ENCODE measurements around the gene CLDN6.

Gene CLDN6

GRCh38 chr16:3017794-3018506, at the start of gene CLDN6:
TSS of gene CLDN6 (minus strand) at chr16:3018183. CDS start at chr16:3016021, 2,162 bp downstream.
- no peak for DNase-seq (ENCODE audit: extremely low read depth, low read depth)
- TF ChIP-seq, protein P1, sequence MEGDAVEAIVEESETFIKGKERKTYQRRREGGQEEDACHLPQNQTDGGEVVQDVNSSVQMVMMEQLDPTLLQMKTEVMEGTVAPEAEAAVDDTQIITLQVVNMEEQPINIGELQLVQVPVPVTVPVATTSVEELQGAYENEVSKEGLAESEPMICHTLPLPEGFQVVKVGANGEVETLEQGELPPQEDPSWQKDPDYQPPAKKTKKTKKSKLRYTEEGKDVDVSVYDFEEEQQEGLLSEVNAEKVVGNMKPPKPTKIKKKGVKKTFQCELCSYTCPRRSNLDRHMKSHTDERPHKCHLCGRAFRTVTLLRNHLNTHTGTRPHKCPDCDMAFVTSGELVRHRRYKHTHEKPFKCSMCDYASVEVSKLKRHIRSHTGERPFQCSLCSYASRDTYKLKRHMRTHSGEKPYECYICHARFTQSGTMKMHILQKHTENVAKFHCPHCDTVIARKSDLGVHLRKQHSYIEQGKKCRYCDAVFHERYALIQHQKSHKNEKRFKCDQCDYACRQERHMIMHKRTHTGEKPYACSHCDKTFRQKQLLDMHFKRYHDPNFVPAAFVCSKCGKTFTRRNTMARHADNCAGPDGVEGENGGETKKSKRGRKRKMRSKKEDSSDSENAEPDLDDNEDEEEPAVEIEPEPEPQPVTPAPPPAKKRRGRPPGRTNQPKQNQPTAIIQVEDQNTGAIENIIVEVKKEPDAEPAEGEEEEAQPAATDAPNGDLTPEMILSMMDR (IDR thresholded peaks at IDR 0.05; ENCODE audit: low read depth, low read length, missing control alignments): peak; percentile 22
- H3K4me3 ChIP-seq (replicated peaks; ENCODE audit: low read depth, low read length): no peak within 1 kb of the TSS

DNA sequence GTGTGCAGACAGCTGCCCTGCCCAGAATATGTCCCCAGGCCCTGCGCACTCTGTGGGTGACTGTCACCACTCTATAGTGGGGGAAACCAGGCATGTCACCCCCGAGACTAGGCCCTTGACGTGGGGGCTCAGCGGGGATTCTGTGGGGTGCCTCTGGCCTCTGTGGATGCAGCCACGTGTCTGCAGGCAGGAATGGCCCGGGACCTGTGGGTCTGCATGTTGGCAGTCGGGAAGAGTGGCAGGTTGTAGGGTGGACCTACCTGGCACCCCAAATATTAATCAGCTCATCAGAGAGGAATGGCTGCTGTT, 48.4 kb upstream of the CLDN6 start:
- TF ChIP-seq, protein P1 (IDR thresholded peaks at IDR 0.05; ENCODE audit: low read depth, low read length, missing control alignments): no peak
- H3K4me3 ChIP-seq (replicated peaks; ENCODE audit: low read depth, low read length): peak overlapping the region; percentile 30; the same call in 1 of the 2 replicates

GRCh38 chr16:3065742-3066439, 47.9 kb upstream of the CLDN6 start:
- peak overlapping the region; percentile 30 for H3K4me3 ChIP-seq (replicated peaks; ENCODE audit: low read depth, low read length)
- TF ChIP-seq, protein P1 (IDR thresholded peaks at IDR 0.05; ENCODE audit: low read depth, low read length, missing control alignments): no peak
- DNase-seq (ENCODE audit: extremely low read depth, low read depth): no peak

More for the DNA sequence above, 48.4 kb upstream of the CLDN6 start:
- DNase-seq (ENCODE audit: extremely low read depth, low read depth): no peak

DNA sequence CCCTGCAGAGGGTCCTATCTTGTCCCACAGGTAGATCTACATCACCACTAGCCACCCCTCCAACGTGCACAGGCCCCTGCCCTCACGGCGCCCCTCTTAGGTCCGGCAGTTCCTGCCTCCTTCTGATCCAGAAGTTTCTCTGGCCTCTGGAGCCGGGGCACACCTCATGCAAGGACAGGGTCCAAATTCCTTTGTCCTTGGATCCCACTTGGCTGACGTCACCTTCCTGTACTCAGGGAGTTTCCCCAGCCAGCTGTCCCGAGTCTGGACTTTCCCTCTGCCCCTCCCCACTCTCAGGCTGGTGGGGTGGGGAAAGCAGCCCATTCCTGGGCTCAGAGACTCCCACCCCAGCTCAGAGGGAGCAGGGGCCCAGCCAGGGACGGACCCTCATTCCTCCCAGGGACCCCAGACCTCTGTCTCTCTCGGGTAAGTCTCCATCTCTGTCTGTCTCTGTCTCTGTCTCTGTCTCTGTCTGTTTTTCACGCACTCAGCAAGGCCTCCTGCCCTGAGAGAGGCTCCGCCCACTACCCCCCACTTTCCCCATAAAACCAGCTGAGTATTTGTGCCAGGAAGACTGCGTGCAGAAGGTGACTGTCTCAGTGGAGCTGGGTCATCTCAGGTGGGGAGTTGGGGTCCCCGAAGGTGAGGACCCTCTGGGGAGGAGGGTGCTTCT, 47.2 kb upstream of the CLDN6 start, which contains the start of gene IL32:
Gene IL32 (plus strand): TSS at position 572 of the 673 bp plus-strand sequence. CDS start 172 bp downstream, outside the sequence.
- peak within 1 kb of the TSS; percentile 30 for H3K4me3 ChIP-seq (replicated peaks; ENCODE audit: low read depth, low read length)
- peak; percentile 36 for DNase-seq (ENCODE audit: extremely low read depth, low read depth)

GRCh38 chr16:3063625-3064386, 45.8 kb upstream of the CLDN6 start:
- H3K4me3 ChIP-seq (replicated peaks; ENCODE audit: low read depth, low read length): no peak overlapping the region
- DNase-seq (ENCODE audit: extremely low read depth, low read depth): no peak
- TF ChIP-seq, protein P1 (IDR thresholded peaks at IDR 0.05; ENCODE audit: low read depth, low read length, missing control alignments): no peak

More for the DNA sequence above, 47.2 kb upstream of the CLDN6 start, which contains the start of gene IL32:
- TF ChIP-seq, protein P1 (IDR thresholded peaks at IDR 0.05; ENCODE audit: low read depth, low read length, missing control alignments): no peak

DNA sequence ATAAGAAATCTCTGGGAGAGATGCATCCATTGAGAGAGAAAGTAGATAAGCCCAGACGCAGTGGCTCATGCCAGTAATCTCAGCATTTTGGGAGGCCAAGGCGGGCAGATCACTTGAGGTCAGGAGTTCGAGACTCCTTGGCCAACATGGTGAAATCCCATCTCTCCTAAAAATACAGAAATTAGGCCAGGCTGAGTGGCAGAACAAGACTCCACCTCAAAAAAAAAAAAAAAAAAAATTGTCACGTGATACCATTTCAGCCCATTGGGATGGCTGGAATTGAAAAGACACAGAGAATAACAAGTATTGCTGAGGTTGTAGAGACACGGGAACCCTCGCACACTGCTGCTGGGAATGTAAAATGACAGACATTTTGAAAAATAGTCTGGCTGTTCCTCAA, 44.6 kb upstream of the CLDN6 start:
- no peak overlapping the region for H3K4me3 ChIP-seq (replicated peaks; ENCODE audit: low read depth, low read length)
- TF ChIP-seq, protein P1 (IDR thresholded peaks at IDR 0.05; ENCODE audit: low read depth, low read length, missing control alignments): no peak
- no peak for DNase-seq (ENCODE audit: extremely low read depth, low read depth)
